Effector memory CD4-positive, alpha-beta T cell (primary cell): Measurements from ENCODE around the gene SLX4IP.

Experiments
- DNase-seq, 3 donors: peaks; one replicate each; pipeline ENCODE4 v3.0.0-alpha.2; 2020
- H3K27ac ChIP-seq: 2 replicates; pipeline ENCODE4 v1.7.0; 2013; ENCODE audit warnings: mild to moderate bottlenecking, low read length, moderate library complexity; ENCODE audit not compliant: insufficient read depth, poor library complexity, severe bottlenecking
- H3K27me3 ChIP-seq: replicated peaks from 2 replicates; pipeline ENCODE4 v1.7.0; 2013; ENCODE audit warnings: mild to moderate bottlenecking, low read length; ENCODE audit not compliant: insufficient read depth, control insufficient read depth, poor library complexity, severe bottlenecking
- H3K36me3 ChIP-seq: 2 replicates; pipeline ENCODE4 v1.7.0; 2013; ENCODE audit warnings: mild to moderate bottlenecking, low read length, moderate library complexity; ENCODE audit not compliant: control insufficient read depth, insufficient read depth
- H3K4me1 ChIP-seq: 2 replicates; pipeline ENCODE4 v1.7.0; 2013; ENCODE audit warnings: low read length, mild to moderate bottlenecking; ENCODE audit not compliant: control insufficient read depth, insufficient read depth, poor library complexity, severe bottlenecking
- H3K4me3 ChIP-seq: 2 replicates; pipeline ENCODE4 v1.7.0; 2013; ENCODE audit warnings: low read length, low read depth, mild to moderate bottlenecking; ENCODE audit not compliant: insufficient read depth, poor library complexity, severe bottlenecking
- H3K9me3 ChIP-seq: 2 replicates; pipeline ENCODE4 v1.7.0; 2013; ENCODE audit warnings: mild to moderate bottlenecking, low read length, moderate library complexity; ENCODE audit not compliant: control insufficient read depth

SLX4IP gene

GRCh38 chr20:10662661-10663458 lies 227.8 kb downstream of the SLX4IP start:
- H3K27ac ChIP-seq, result no peak overlapping the region
- H3K27me3 ChIP-seq, result no peaks in the 10 kb centered on the region
- no peak overlapping the region for H3K4me3 ChIP-seq
- H3K36me3 ChIP-seq, result no peaks in the 10 kb centered on the region
- no peaks in the 10 kb centered on the region for H3K9me3 ChIP-seq
- no peak for DNase-seq
- no peaks in the 10 kb centered on the region for H3K4me1 ChIP-seq

GRCh38 chr20:10663756-10664155 lies 228.7 kb downstream of the SLX4IP start:
- no peak overlapping the region for H3K27ac ChIP-seq
- no peak for DNase-seq
- no peaks in the 10 kb centered on the region for H3K27me3 ChIP-seq
- no peaks in the 10 kb centered on the region for H3K9me3 ChIP-seq
- no peaks in the 10 kb centered on the region for H3K4me1 ChIP-seq
- H3K36me3 ChIP-seq, result no peaks in the 10 kb centered on the region
- no peak overlapping the region for H3K4me3 ChIP-seq

DNA sequence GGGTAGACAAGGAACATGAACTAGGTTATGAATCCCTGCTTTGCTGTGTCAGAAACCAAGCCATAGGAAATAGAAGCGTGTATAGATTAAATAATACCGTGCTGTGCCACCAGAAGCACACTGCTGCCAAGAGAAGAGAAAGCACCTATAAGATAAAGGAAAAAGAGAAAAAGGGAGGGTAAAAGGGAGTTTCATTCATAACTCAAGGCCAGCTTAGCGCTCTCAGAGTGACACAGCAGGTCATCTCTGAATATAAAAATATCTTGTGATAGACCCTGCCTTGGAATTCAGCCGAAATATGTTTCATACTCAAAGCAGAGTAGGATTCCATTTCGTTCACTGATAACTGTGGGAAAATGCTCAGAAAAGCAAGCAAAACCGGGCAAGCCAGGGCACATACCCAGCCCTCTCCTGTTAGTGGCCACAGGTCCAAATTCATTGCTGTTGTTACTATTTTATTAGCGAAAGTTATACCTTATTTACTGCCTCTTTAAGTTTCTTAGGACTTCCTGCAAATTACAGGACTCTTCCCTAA lies 230.0 kb downstream of the SLX4IP start:
- Histone ChIP-seq H3K4me1 (no peaks in the 10 kb centered on the region), H3K36me3 (no peaks in the 10 kb centered on the region)

GRCh38 chr20:10665791-10666190 lies 230.7 kb downstream of the SLX4IP start:
- H3K4me3 ChIP-seq, result no peak overlapping the region
- DNase-seq, result no peak
- H3K4me1 ChIP-seq, result no peaks in the 10 kb centered on the region
- H3K27ac ChIP-seq, result no peak overlapping the region
- H3K9me3 ChIP-seq, result no peaks in the 10 kb centered on the region
- H3K36me3 ChIP-seq, result no peaks in the 10 kb centered on the region
- peaks cover 7% of the 10 kb centered on the region for H3K27me3 ChIP-seq

More for the DNA sequence above, 230.0 kb downstream of the SLX4IP start:
- DNase-seq, result no peak
- no peak overlapping the region for H3K27ac ChIP-seq
- H3K4me3 ChIP-seq, result no peak overlapping the region
- peaks cover 6% of the 10 kb centered on the region for H3K27me3 ChIP-seq
- H3K9me3 ChIP-seq, result no peaks in the 10 kb centered on the region

DNA sequence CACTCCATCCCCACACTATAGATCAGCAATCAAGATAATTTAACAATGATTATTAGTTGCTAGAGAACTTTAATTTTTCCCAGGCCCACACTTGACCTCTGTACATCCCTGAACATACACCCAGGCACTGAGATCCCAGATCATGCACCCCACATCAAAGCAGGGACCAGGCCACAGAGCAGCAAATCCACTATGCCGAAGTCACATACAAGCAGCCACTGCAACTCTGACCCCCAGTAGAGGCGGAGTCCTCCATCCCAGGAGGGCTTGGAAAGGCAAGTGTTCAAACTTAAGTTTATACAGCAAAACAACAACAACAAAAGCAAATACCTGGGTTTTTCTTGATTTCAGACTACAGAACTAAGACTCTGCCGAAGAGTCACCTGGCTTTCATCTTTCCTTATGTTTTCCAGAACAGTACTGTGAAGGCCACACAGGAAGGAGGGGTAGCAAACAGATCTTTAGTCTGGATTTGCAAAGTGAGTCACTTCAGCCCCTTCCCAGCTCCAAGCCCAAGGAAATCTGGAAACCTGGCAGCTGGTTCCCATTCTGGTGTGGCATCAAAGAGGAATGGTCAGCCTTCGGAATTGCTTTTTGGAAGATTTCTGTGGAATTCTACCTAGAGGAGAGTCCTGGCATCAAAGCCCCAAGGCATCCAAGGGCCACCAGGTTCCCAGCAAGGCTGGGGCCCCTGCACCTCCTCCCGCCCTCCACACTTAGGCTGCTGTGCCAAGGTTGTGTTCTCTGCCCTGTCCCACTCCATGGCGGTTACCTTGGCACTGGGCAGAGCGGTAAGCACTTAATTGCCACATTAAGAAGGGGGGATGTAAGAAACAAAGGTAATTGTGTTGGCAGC lies 231.3 kb downstream of the SLX4IP start:
- Histone ChIP-seq H3K36me3 (no peaks in the 10 kb centered on the region), H3K27me3 (peaks cover 7% of the 10 kb centered on the region), H3K27ac (no peak overlapping the region), H3K4me3 (no peak overlapping the region), H3K4me1 (no peaks in the 10 kb centered on the region), H3K9me3 (no peaks in the 10 kb centered on the region)
- DNase-seq, result no peak

GRCh38 chr20:10667077-10667401 lies 231.9 kb downstream of the SLX4IP start:
- Histone ChIP-seq H3K27ac (no peak overlapping the region), H3K27me3 (peaks cover 9% of the 10 kb centered on the region), H3K4me3 (no peak overlapping the region), H3K9me3 (no peaks in the 10 kb centered on the region), H3K4me1 (peaks cover 4% of the 10 kb centered on the region), H3K36me3 (no peaks in the 10 kb centered on the region)
- no peak for DNase-seq

- Histone ChIP-seq H3K27ac (no peak overlapping the region), H3K4me3 (no peak overlapping the region)
Observed at GRCh38 chr20:10667560-10668167, 232.6 kb downstream of the SLX4IP start.

DNA sequence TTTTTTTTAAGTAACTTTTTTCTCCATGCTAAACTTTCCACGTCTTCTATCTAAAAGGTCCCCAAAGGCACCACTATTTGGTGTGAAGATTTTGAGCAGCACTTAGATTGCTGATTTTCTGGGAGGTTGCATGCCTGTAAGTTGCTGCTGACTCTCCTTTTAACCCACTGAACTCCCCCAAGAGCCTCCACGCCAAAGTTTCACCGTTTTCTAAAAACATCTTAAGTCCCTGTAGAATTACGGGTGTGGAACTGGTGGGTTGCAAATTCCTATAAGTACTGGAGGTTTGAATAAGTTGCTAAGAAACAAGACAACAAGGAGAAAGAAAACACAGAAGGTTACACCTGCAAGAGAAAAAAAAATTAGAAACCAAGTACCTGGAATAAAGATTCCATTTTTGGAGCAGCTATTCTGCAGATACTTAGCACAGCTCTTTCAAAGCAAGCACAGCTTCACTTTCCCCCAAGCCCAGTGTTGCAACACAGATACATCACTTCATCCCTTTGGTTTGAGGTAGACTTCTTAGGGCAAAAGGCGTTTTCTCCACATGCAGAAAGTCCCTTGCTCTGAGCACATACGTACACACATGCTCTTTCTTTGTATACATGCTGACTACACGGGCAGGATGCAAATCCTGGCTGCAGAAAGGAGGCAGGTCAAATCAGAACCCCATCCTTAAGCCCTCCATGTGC lies 233.7 kb downstream of the SLX4IP start:
- Histone ChIP-seq H3K4me3 (no peak overlapping the region), H3K27ac (no peak overlapping the region), H3K9me3 (no peaks in the 10 kb centered on the region), H3K4me1 (peaks cover 13% of the 10 kb centered on the region), H3K27me3 (peaks cover 13% of the 10 kb centered on the region), H3K36me3 (no peaks in the 10 kb centered on the region)
- DNase-seq, result no peak

More at GRCh38 chr20:10667560-10668167, 232.6 kb downstream of the SLX4IP start:
- H3K4me1 ChIP-seq, result peaks cover 9% of the 10 kb centered on the region
- peaks cover 13% of the 10 kb centered on the region for H3K27me3 ChIP-seq
- no peak for DNase-seq
- no peaks in the 10 kb centered on the region for H3K9me3 ChIP-seq
- H3K36me3 ChIP-seq, result no peaks in the 10 kb centered on the region

GRCh38 chr20:10669843-10670446 lies 234.8 kb downstream of the SLX4IP start:
- no peak overlapping the region for H3K4me3 ChIP-seq
- no peaks in the 10 kb centered on the region for H3K9me3 ChIP-seq
- H3K27ac ChIP-seq, result no peak overlapping the region
- no peak for DNase-seq
- peaks cover 17% of the 10 kb centered on the region for H3K27me3 ChIP-seq
- peaks cover 19% of the 10 kb centered on the region for H3K4me1 ChIP-seq
- H3K36me3 ChIP-seq, result no peaks in the 10 kb centered on the region
